ENCODE measurements around the gene BRINP3. TPM values are rescaled to one million over a fixed set of nuclear protein-coding genes. Genes with fewer than 3 reads are reported as not detected.

The BRINP3 gene
- total and polyA plus RNA-seq, 9 of the 15 experiments (the other 6 are each of a cell fraction or from before 2014, with no cell fraction given) = 0.09 to 0.75 (median 0.19) TPM; not detected in 1

- TF ChIP-seq TSHZ1 (CRISPR knock-in tag; IDR thresholded peaks at IDR 0.05) (no peak), SMARCA5 (IDR thresholded peaks at IDR 0.05) (no peak)
Measured at GRCh38 chr1:190067592-190067991, 410.1 kb downstream of the BRINP3 start (continued).

- Histone ChIP-seq H4K20me1 (replicated peaks; ENCODE audit: control insufficient read depth, insufficient read depth, low read length) (no peaks in the 10 kb centered on the region), H3K27ac (ENCODE audit: extremely low read depth, low read depth, low read length) (no peak overlapping the region), H3K4me1 (replicated peaks in 1 of 2; ENCODE audit: control insufficient read depth in 2 of 2, insufficient read depth in 2 of 2, low read length in 2 of 2) (no peaks in the 10 kb centered on the region), H3K9me3 (replicated peaks; ENCODE audit: control insufficient read depth, insufficient read depth, low read depth, low read length) (0 out of 2 replicates have a peak, but pooled peaks cover 1% of the 10 kb centered on the region), H3K4me3 (no peak overlapping the region), H3K36me3 (ENCODE audit: control insufficient read depth, insufficient read depth, low read length) (no peaks in the 10 kb centered on the region), H3K79me2 (ENCODE audit: control insufficient read depth, insufficient read depth, low read length) (no peaks in the 10 kb centered on the region), H3K9me1 (ENCODE audit: control insufficient read depth, insufficient read depth, low read length) (no peaks in the 10 kb centered on the region), H3K4me2 (ENCODE audit: insufficient read depth, low read length) (no peak overlapping the region), H3K9ac (ENCODE audit: insufficient read depth in 1 of 2, low read depth in 2 of 2, low read length in 2 of 2) (no peak overlapping the region), H3K27me3 (ENCODE audit: control insufficient read depth in 2 of 2, insufficient read depth in 2 of 2, low read length in 2 of 2) (no peaks in the 10 kb centered on the region), H2AFZ (ENCODE audit: low read depth, low read length) (no peak overlapping the region)
- in situ Hi-C loops (cut with MboI) (no loop called here), intact Hi-C loops (cut with micrococcal nuclease) (no loop called here)
- FAIRE-seq (no peak), DNase-seq (ENCODE audit: extremely low read depth in 1 of 4, low spot score in 3 of 4) (no peak), ATAC-seq (no peak)
- ChIA-PET POLR2A (no interaction called here), CTCF (ENCODE audit: low intra/inter-chr PET ratio) (no interaction called here)
- no TSS peak for BruUV-seq (replicated peaks)
- WGBS (ENCODE audit: insufficient coverage, low coverage, missing lambda C conversion rate) = 0% methylated on average over 2 of the region's 2 CpGs
- TF ChIP-seq ZNF165 (CRISPR knock-in tag; IDR thresholded peaks at IDR 0.05; ENCODE audit: borderline replicate concordance) (no peak), ZNF766 (CRISPR knock-in tag; conservative IDR thresholded peaks at IDR 0.05) (no peak), HDAC1 (IDR thresholded peaks at IDR 0.05) (no peak), CHCHD3 (CRISPR knock-in tag; IDR thresholded peaks at IDR 0.05) (no peak), ARHGAP35 (IDR thresholded peaks at IDR 0.05; ENCODE audit: partially characterized antibody) (no peak), ZZZ3 (IDR thresholded peaks at IDR 0.05) (no peak), IRF2 (CRISPR knock-in tag; IDR thresholded peaks at IDR 0.05) (no peak)
Measured at GRCh38 chr1:190066011-190066410, 411.7 kb downstream of the BRINP3 start.
